NOMO-1 treated with DMSO at 0.1 percent for 48 hours (cell line): ENCODE measurements around the gene FMN1.
A peak's percentile ranks its signal among the peaks of the same experiment; 100 is the strongest.
"Not testable (repeated sequence)": the region's sequence is repeated elsewhere in the genome, so short reads cannot be mapped to it uniquely, and the experiment has no call there.

ENCODE experiments used
- DNase-seq: peaks from one replicate; lab custom pipeline; 2025; ENCODE audit not compliant: unreplicated experiment; lab: John Stamatoyannopoulos, UW

The FMN1 gene

DNA sequence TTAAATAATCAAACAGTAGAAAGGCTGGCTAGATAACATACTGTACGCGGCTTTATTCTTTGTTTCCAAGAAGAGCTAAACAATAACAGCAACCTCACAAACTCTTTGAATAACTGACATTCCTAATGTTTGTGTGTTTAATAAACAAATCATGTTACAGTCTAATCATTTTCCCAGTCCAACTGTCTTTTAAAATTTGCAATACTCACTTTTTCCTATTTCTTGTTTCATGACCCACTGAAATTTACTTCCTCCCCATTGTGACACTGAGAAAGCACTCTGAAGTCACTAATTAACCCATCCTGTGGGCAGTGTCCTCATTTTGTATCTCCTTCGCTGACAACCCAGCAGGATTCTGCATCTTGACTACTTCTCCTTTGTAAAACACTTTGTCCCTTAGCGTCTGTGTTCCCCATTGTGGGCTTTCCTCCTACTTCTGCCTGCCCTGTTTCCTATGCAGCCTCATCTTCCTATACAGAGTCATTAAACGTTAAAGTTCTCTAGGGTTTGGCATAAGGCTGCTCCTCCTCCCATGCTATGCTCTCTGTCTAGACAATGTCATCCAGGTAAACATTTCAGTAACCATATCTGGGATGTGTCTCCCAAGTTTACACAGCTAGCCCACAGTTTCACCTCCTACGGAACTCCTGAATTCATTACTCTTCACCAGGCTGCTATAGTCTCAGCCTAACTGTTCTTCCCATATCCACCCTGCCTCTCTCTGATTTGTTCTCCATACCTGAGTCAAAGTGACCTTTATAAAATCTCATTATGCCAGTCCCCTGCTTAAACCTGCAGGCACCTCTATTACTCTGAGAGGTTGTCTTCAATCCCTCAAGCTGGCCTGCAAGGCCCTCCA, 327.8 kb downstream of the FMN1 start:
- DNase-seq = peak; percentile 95

DNA sequence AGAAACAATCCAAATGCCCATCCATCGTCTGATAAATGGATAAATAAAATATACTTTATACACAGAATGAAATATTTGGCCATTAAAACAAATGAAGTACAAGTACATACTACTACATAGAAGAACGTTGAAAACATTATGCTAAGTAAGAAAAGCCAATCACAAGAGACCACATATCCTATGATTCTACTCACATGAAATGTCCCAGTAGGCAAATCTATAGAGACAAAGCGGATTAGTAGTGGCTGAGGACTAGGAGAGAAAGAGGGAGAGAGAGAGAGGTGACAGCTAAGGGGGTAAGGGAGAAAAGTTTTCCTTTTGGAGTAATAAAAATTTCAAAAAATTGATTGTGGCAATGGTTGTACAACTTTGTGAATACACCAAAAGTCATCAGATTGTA, 329.7 kb downstream of the FMN1 start:
- DNase-seq = no peak

DNA sequence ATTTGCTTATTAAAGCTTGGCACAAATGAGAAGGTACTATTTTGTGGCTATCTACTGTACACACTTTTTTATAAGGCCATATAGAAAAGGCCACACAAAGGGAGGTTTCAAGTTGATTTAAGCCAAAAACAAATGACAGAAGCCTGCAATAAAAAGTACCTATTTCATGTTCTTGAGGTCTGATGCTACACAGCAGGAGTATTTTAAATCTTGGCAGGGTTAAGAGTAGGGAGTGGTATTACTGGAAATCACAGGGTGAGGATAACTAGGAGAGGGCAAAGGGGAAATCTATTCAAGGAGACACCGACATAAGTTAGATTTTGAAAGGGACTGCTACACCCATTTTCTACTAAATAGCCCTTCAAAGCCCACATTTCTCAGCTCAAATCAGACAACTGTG, 330.5 kb downstream of the FMN1 start:
- DNase-seq = no peak

DNA sequence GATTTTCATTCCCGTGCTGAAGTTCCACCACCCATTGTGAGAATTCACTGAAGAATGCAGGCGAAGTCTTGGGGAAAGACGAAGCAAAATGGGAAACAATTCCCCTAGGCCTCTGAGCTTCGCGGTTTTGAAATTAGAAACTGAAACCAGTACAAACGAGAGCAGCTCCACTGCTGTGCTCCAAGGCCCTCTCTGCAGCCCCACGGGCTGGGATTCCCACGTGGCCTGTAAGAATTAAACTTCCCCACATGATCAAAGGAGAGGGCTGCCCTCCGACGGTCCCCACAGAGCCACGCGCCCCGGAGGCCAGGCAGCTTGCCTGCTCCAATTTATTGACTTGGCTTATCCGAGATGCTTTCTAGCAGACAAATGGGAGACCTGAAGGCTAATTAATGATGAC, 332.8 kb downstream of the FMN1 start:
- DNase-seq = peak; percentile 77

DNA sequence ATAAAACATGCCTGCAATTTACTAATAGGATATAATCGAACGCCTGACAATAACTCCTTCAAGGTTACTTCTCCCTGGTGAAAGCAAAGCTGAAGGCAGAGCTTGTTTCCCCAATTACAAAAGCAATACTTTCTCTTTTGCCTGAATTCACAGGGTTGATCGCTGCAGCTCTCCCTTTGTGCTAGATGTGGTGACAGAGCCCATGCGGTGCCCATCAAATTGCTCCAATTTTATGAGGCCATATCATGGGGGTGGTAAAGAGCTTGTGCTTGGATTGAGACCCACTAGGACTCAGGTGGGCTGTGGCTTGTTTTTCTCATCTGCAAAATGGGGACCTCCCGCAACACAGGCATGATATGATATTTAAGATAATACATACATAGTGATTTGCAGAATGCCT, 333.3 kb downstream of the FMN1 start:
- DNase-seq = no peak

DNA sequence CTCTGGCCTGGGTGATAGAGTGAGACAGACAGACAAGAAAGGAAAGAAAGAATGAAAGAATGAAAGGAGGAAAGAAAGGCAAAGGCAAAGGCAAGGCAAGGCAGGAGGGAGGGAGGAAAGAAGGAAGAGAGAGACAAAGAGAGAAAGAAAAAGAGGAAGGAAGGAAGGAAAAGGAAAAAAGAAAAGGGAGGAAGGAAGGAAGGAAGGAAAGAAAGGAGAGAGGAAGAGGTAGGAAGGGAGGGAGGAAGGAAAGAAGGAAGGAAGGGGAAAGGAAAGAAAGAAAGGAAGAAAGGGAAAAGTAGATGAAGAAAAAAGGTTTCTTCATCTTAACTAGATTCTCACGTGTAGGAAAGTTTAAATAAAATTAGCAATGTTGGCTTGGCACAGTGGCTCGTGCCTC, 334.5 kb downstream of the FMN1 start:
- no peak for DNase-seq

DNA sequence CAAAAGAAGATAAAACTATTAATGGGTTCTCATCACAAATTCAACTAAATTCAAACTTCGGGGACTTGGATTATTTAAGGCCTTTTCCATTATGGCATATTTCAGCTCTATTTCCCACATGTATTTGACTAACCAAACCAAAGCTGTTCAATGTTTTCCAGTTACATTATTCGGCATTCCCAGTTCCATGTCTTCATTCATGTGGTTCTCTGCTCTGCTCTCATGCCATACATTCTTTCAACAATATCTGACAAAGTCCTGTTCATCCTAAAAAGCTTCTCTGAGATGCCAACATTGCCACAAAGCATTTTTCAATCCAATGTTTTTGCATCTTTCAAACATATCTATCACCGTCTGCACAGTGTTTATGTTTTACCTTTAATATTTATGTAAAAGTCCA, 335.3 kb downstream of the FMN1 start:
- DNase-seq = no peak

DNA sequence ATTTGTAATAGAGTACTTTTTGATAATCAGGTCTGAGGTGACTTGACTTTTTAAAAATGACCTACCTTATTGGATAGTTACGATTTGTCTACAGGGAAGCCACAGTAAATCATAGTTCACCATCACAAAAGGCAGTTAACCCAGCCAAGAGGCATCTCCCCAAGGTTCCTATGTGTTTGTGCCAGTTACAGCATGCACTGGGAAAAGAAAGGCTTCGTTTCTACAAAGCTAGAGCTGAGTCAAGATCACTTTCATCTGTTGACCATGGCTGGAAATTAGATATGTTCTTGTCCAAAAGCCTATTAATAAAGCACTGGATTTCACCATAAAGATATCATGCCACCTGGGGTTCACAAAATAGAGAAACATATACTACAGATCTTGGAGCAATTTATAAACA, 336.8 kb downstream of the FMN1 start:
- no peak for DNase-seq

DNA sequence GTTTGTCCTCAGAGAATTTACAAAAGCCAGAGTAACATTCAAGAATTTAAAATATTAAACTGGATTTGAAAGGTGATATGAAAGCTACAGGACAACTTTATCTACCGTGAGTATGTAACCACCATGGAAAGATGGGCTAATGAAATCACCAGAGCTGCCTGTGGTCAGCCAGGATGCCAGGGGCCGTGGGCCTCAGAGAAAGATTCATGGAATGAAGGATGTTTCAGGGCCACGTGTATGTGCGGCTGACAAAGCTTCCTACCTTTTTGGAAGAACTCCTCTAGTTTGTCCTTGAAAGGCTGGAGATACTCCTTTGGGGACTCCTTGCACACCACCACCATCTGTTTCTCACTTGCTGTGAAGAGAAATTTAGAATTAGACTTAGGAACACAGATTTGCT, 337.8 kb downstream of the FMN1 start:
- no peak for DNase-seq

DNA sequence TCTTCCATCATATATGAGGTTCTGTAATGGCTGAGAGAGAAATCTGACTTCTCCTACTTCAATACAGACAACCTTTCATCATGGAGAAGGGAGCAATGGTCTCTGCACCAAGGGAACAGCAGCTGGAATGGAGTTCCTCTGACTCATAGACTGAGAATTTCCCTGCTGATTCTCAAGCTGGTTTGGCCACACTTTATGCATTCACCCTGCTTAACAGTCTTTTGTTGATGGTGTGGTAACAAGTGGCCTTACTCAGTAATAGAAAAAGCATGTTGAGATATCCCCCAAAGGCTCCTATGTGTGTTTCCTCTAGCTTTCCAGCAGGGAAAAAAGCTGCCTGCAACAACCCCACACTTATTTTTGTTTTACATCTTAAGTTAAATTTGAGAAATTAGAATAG, 338.6 kb downstream of the FMN1 start:
- DNase-seq = no peak

DNA sequence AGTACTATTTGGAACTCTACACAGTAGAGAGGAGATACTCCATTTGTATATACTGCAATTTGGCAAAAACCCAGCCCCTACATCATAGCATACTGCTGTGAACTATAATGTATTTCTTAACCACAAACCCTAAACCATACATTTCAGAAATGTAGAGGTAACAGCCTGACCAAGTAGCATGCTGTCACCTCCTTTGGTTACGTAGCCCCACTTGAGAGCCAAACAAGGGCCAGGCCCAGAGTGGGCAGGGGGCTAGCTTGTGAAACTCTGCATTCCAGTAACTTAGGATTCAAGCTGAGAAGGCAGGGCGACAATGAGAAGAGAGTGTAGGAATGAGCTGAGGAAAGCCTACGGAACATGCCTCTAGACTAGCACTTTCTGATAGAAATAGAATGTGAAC, 340.9 kb downstream of the FMN1 start:
- DNase-seq = no peak

DNA sequence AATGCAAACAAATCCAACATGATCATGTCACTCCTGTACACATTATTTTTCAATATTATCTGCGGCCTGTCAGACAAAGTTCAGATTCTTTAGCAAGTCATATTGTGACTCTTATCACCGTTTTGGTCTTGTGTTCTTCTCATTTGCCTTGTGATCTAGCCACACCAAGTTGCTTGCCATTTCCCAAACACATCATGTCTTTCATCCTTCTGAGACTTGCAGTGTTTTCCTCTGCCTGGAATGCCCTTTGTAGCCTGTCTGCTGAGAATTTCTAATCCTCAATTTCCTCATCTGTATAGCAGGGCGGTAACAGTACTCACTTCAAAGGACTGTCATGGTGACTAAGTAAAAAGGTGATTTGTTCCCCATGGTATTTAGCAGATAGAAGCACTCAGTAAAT, 341.7 kb downstream of the FMN1 start:
- DNase-seq = no peak

DNA sequence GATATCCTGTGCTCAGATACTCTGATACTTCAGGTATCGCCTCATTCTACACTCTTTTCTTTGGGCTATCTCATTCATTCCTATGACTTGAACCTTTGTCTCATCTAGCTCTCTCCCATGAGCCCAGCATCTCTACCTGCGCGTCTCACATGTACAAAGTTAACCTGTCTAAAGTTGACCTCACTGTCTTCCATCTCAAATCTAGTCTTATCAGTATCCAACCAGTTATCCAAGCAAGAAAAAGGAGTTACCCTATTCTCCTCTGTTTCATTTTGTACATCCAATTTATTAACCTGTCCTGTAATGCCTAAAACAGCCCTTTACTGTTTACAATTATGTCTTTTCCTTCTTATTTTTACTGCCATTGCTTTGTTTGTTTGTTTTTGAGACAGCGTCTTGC, 342.5 kb downstream of the FMN1 start:
- DNase-seq = no peak

DNA sequence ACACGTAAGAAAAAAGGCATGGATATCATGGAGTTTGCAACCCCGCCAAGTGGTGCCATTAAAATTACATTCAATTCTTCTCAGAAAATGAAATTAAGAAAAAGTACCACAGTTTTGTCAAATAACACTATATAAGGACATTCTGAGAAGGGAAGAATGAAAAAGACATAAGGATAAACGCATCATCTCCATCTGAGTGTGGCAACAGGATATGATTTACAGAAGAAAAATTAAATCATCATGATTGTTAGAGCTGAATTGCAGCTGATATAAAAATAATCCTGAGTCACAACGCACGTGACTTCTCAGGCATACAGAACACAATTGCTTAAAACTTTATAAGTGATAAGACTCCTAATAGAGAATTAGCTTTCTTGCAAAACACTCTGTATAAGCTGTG, 342.9 kb downstream of the FMN1 start:
- DNase-seq = no peak

DNA sequence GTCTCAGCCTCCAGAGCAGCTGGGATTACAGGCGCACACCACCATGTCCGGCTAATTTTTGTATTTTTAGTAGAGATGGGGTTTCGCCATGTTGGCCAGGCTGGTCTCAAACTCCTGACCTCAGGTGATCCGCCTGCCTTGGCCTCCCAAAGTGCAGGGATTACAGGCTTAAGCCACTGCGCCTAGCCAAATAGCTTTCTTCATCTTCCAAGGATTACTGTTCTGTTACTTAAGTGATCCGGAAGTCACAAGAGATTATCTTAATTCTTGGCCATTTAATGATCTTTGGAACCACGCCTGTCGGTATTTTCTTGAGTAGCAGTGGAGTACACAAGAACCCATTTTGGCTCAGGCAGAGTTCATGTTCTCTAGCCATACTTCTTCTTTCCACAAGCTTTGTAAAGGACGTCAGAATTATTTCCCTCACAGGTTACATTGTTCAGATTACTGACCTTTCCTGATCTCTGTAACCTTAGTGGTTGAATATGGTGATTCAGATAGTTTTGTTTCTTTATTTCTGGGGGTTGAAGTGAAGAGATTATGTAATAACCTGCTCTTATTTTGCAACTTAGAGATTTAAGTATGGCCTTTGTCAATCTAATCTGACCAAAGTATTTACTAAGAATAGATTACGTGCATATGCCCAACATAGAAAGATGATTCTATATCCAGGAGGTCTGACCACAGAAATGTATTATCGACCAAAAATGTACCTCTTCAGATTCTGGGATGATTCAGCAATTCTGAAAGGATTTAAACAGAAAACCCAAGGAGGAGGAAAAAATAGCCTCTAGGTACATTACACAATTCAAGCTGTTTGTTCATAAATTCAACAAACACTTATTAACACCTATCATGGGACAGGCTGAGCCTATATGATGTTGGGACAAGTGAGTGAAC, 344.5 kb downstream of the FMN1 start:
- DNase-seq = peak; percentile 96

DNA sequence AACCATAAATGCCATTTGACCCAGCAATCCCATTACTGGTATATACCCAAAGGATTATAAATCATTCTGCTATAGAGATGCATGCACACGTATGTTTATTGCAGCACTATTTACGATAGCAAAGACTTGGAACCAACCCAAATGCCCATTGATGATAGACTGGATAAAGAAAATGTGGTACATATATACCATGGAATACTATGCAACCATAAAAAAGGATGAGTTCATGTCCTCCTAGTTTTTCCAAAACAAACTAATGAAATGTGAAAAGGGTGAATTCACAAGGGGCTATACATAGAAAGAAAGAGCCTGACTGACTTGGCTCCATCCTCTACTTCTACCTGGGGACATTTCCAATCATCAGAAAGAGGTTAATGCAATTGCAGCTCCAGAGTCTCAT, 347.8 kb downstream of the FMN1 start:
- not testable (repeated sequence) for DNase-seq

DNA sequence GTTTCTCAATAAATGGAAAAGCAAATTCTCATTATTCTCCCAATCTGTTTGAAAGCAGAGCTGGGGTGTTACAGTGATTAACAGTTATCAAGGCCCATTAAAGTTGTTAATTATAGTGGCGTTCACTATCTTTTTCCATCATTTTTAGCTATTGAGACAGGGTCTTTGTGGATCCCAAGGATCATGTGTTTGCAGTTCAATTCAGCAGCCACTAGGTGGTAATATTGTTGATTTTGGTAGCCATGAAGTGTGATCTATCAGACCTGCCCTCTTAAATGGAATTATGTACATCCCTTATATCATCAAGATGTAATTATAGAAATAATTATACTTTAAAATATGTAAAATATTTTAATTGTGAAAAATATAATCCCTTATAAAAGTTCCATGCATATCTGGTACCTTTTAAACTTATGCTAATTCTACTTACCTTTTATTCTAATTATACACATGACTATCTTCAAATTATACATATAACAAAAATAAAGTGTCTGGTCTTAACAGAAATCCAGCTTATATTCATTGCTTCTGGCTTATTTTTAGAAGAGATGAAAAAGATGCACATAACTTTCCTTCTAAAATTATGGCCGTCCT, 350.3 kb downstream of the FMN1 start:
- DNase-seq = peak; percentile 43

DNA sequence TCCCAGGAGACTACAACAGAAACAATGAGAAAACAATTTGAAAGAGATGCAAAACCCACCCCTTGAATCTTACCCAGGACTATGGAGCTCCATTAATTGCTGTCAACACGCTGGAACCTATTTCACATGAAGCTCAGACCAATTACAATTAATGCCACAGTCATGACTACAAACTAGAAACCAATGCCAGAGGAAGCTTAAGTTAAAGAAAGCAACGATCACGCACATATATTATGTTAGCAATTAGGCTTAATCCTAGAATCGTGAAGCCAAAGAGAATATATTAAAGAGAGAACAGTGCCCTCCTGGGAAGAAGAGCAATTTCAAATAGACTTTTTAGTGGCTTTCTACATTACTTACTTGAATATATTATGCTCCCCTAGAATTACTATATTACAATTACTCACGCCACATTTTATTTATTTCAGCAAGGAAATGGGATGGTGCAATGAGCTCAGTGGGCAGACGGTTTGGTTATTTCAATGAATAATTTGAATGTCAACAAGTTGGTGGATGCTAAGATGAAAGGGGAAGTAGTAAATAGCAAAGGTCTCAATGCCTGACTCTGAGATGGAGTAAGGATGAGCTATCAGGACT, 351.2 kb downstream of the FMN1 start:
- DNase-seq = peak; percentile 87

DNA sequence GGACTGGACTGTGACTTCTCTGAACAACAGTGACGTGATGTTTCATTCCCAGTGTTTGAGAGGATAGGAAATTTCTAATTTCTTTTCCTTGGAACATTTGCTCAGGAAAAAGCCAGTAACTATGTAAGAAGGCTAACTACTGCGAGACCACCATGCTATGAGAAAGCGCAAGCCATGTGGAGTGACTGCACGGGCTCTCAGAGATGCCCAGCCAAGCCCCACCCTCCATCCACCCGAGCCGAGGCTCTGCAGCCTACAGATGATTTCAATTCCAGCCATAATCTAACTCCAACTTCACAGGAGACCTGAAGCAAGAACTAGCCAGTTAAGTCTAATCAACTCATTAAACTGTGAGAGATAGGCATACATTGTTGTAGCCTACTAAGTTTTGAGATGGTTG, 352.4 kb downstream of the FMN1 start:
- DNase-seq = no peak

DNA sequence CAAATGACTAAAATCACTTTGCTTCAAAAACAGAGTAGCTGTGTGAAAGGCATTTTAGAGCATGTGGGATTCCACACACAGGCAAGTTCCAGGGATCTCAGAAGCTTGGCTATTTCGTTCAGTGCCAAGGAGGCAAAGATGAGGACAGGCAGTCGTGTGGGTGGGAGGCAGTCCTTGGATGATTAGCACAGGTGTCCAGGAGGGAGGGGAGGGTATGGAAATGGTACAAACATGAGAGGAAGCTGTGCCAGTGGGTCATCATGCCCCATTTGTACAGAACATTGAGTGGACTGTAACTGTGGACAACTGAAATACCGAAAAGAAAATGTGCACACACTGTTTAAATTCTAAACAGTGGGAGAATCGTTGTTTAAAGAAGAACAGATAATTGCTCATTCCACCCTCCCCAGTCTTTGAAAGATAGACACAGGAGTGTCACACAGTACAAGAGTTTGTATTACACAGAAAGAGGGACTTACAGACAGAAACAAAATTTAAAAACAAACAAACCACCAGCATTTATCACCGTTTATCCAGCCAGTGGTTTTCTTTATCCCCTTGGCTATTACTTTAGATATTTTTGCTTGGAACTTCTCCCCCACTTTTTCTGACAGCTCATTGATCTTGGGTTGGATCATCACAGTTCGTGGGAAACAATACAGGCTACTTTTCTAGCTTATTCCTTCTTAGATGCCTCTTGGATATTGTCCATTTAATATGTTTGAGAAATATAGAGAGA, 353.8 kb downstream of the FMN1 start:
- no peak for DNase-seq

DNA sequence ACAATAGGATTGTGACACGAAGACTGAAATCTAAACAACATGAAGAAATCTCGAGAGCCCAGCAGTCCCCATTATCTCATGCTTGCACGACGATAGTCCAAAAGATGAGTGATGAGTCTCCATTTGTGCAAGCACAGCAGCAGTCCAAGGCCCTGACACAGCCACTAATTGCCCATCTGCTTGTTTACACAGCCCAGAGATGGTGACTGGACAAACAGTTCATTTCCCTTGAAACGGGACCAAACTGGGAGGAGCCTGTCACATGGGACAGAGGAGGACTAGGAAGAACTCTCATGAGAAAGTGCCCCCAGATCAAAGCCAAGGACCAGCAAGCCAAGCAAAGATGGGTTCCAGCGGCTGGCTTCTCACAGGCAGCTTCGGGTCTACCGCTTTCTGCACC, 355.7 kb downstream of the FMN1 start:
- no peak for DNase-seq
